ENCODE results near the gene SORCS2.

The SORCS2 gene

GRCh38 chr4:7665321-7665720, 473.0 kb downstream of the SORCS2 start:
- H3K27ac ChIP-seq, result no peak overlapping the region
- POLR2A ChIA-PET (ENCODE audit: low non-redundant PET), result no interaction called here
- no peak for DNase-seq (ENCODE audit: low spot score)
- CTCF ChIA-PET, result no interaction called here
- TF ChIP-seq CTCF (conservative IDR thresholded peaks at IDR 0.05; ENCODE audit: low read depth), result no peak

GRCh38 chr4:7666011-7666410, 473.7 kb downstream of the SORCS2 start:
- TF ChIP-seq CTCF (conservative IDR thresholded peaks at IDR 0.05; ENCODE audit: low read depth), result no peak
- POLR2A ChIA-PET (ENCODE audit: low non-redundant PET), result no interaction called here
- CTCF ChIA-PET, result no interaction called here
- DNase-seq (ENCODE audit: low spot score), result no peak
- H3K27ac ChIP-seq, result no peak overlapping the region

GRCh38 chr4:7666744-7667143, 474.4 kb downstream of the SORCS2 start:
- DNase-seq (ENCODE audit: low spot score), result no peak
- CTCF ChIA-PET, result no interaction called here

GRCh38 chr4:7668271-7668670, 475.9 kb downstream of the SORCS2 start:
- DNase-seq (ENCODE audit: low spot score), result no peak
- H3K27ac ChIP-seq, result no peak overlapping the region
- POLR2A ChIA-PET (ENCODE audit: low non-redundant PET), result no interaction called here
- CTCF ChIA-PET, result no interaction called here
- TF ChIP-seq CTCF (conservative IDR thresholded peaks at IDR 0.05; ENCODE audit: low read depth), result no peak

More at GRCh38 chr4:7666744-7667143, 474.4 kb downstream of the SORCS2 start:
- POLR2A ChIA-PET (ENCODE audit: low non-redundant PET), result no interaction called here
- no peak for TF ChIP-seq CTCF (conservative IDR thresholded peaks at IDR 0.05; ENCODE audit: low read depth)
- H3K27ac ChIP-seq, result no peak overlapping the region

- ChIA-PET CTCF (no interaction called here), POLR2A (ENCODE audit: low non-redundant PET) (no interaction called here)
- TF ChIP-seq CTCF (conservative IDR thresholded peaks at IDR 0.05; ENCODE audit: low read depth), result no peak
- H3K27ac ChIP-seq, result no peak overlapping the region
- no peak for DNase-seq (ENCODE audit: low spot score)
These were observed 476.5 kb downstream of the SORCS2 start for GRCh38 chr4:7668826-7669225.

GRCh38 chr4:7672601-7673000, 480.3 kb downstream of the SORCS2 start:
- TF ChIP-seq CTCF (conservative IDR thresholded peaks at IDR 0.05; ENCODE audit: low read depth), result no peak
- DNase-seq (ENCODE audit: low spot score), result no peak
- ChIA-PET POLR2A (ENCODE audit: low non-redundant PET) (no interaction called here), CTCF (interaction anchor here (0.7 kb wide), 1 partner anchor 127 kb away, joined by 4 read pairs; no protein-coding TSS in a partner anchor)
- no peak overlapping the region for H3K27ac ChIP-seq

- no peak for TF ChIP-seq CTCF (conservative IDR thresholded peaks at IDR 0.05; ENCODE audit: low read depth)
- CTCF ChIA-PET, result interaction anchor here (0.7 kb wide), 1 partner anchor 128 kb away, joined by 4 read pairs; no protein-coding TSS in a partner anchor
- POLR2A ChIA-PET (ENCODE audit: low non-redundant PET), result no interaction called here
- DNase-seq (ENCODE audit: low spot score), result no peak
- H3K27ac ChIP-seq, result no peak overlapping the region
These were observed 480.8 kb downstream of the SORCS2 start for GRCh38 chr4:7673121-7673520.

All from RWPE1 (cell line).